CD4-positive, alpha-beta T cell treated with Interleukin-21 for 1 hour (primary cell): Measurements from ENCODE around the gene VWA3A.
"Not testable (repeated sequence)": the region's sequence is repeated elsewhere in the genome, so short reads cannot be mapped to it uniquely, and the experiment has no call there.

ENCODE experiments used
- DNase-seq: peaks from one replicate; pipeline ENCODE4 v3.0.0-alpha.2; 2020

The VWA3A gene

DNA sequence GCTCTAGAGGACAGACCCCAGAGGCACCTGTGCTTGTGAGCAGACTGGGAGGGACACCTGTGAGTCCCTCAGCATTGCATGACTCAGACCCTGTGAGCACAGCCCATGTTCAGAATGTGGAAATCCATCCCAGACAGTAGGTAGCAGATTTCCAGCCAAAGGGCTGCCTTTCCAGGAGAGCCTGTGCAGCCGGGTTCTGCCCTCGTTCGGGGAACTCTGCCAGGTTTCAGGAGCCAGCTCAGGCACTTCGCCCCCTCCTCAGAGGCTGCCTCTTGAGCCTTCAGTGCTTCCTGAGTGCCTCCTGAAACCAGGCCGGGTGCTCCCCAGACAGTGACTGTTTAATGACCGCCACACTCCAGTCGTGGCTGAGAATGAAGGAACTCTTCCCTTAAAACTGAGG, 46.7 kb downstream of the VWA3A start:
- DNase-seq: no peak

DNA sequence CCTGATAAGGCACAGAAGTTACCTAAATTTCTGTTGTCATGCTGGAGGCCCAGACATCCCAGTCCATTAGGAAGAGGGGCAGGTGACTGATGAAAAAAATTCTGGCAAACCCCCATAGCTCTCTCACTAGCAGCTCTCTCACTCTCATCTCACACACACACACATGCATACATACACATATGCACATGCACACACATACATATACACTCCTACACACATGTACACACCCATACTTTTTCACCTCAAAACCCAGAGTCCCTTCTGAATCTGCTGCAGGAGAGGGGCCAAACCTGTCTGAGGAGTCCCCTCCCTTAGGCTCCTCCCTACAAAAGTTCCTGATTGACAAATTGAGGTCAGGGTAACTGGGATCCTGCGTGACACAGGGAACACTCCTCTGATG, 47.4 kb downstream of the VWA3A start:
- DNase-seq: no peak

DNA sequence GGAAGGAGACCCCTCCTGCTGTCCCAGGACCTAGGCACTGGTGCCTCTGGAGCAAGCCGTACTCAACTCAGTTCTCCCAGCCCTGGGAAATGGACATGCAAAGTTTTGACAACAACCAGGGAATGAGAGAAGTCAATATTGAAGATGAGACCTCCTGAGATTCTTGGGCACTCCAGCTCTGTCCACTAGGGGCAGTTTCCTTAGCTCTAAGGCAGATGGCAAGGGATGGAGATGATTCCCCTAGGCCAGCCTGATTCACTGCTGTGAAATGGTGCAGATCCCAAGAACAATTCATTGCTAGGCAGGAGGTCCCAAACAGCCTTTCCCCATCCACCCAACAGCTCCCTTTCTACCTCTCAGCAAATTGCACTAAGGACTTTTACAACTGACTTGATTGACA, 49.4 kb downstream of the VWA3A start:
- no peak for DNase-seq

DNA sequence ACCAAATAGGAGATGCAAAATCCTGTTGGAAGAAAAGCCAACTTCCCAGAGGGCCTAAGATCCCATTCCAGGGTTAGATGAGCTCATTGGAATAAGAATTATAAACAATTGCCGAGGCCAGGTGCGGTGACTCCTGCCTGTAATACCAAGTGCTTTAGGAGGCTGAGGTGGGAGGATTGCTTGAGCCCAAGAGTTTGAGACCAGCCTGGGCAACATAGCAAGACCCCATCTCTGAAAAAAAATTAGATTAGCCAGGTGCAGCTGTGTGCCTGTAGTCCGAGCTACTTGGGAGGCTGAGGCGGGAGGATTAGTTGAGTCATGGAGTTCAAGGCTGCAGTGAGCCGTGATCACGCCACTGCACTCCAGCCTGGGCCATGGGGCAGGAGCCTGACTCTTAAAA, 52.2 kb downstream of the VWA3A start:
- no peak for DNase-seq

DNA sequence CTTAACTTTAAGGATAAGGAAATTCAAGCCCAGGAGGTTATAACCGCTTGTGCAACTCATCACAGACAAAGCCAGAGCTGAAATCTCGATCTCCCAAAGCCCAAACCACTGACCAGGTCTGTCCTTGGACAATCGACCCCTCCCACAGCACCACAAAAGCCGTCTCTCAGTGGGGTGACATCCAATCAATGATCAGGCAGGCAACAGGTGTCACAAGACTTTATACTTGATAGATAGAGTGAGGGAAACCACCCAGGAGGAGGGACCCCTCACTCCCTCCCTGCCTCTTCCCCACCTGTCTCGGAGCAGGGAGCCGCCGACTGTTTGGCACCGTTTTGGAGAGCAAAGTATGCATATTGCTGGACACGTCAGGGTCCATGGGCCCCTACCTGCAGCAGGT, 55.5 kb downstream of the VWA3A start:
- DNase-seq: no peak

DNA sequence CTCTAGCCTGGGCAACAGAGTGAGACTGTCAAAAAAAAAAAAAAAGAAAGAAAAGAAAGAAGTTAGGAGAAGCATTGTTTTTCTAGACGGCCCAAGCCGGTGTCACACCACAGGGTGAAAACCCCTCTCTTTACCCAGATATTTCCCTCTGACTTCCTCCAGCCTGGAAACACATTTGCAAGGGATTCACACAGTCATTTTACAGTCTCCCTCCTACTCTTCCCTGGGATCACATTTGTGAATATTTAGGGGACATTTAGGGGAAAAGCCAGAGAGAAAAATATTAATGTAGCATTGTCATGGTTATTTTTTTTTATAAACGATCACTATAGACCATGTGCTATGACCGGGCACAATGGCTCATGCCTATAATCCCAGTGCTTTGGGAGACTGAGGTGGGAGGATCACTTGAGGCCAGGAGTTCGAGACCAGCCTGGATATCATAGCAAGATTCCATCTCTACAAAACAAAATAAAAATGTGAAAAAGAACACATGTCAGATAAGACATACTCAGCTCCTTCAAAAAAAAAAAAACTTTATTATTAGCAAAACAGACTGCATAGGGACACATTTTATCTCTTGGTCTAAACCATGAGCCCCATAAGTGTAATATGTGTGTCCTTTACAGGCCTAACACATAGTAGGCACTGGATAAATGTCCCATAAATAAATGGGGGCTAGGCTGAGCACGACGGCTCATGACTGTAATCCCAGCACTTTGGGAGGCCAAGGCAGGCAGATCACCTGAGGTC, 59.1 kb downstream of the VWA3A start:
- no peak for DNase-seq

DNA sequence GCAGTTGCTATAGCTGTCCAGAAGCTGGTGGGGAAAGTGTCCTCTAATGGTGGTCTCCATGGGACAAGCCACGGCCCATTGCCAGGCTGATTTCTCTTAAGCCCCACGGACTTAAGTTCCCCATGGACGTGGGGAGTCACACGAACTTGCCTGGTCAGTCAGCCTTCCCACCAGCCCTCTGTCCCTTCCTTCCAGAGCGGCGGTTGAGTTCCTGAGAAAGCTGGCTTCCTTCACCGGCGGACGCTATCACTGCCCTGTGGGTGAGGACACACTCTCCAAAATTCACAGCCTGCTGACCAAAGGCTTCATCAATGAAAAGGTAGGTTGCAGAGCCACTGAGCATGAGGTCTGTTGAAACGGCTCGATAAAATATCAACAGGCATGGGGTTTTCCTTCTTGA, 60.0 kb downstream of the VWA3A start:
- no peak for DNase-seq

DNA sequence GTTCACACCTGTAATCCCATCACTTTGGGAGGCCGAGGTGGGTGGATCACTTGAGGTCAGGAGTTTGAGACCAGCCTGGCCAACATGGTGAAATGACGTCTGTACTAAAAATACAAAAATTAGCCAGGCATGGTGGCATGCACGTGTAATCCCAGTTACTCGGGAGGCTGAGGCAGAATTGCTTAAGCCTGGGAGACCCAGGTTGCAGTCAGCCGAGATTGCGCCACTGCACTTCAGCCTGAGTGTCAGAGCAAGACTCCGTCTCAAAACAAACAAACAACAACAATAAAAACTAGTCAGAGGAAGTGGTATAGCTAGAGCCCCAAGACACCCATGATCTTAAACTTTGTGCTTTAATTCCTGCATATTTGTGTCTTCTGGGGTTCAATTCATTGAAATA, 60.7 kb downstream of the VWA3A start:
- not testable (repeated sequence) for DNase-seq

DNA sequence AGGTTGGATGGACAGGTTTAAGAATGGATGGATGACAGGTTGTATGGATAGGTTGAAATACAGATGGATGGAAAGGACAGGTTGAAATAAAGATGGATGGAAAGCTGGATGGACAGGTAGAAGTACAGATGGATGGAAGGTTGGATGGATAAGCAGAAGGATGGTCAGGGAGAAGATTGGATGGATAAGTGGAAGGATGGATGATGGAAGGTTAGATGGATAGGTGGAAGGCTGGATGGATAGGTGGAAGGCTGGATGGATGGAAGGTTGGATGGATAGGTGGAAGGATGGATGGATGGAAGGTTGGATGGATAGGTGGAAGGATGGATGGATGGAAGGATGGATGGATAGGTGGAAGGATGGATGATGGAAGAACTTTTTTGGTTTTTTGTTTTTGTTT, 69.1 kb downstream of the VWA3A start:
- DNase-seq: no peak

DNA sequence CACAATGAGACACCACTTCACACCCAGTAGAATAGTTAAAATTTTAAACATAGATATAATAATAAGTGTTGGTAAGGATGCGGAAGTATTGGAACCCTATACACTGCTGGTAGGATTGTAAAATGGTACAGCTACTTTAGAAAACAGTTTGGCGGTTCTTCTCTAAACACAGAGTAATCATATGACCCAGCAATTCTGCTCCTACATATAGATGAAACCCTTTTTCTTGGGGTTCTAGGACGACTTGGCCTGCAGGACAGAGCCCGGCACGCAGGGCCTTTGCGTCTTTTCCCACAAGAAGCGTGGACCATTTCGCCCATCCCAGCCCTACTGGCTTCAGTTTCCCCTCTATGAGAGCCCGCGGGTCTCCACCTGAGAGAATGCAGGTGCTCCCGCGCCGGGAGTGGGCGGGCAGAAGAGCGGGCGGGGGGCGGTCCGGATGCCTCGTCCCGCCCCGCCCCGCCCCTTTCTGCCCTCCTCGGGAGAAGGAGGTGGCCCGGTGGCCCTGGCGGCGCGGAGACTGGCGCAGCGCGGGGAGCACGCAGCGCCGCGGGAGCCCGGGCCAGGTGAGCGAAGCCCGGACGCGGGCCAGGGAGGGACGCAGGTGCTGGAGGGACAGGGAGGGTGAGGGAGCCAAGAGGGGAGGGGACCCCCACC, 69.8 kb downstream of the VWA3A start, which contains the start of gene SDR42E2:
TSS of gene SDR42E2 (plus strand) at position 508 of the 657 bp plus-strand sequence. CDS start 3,077 bp downstream, outside the sequence.
- peak; percentile 46 for DNase-seq

DNA sequence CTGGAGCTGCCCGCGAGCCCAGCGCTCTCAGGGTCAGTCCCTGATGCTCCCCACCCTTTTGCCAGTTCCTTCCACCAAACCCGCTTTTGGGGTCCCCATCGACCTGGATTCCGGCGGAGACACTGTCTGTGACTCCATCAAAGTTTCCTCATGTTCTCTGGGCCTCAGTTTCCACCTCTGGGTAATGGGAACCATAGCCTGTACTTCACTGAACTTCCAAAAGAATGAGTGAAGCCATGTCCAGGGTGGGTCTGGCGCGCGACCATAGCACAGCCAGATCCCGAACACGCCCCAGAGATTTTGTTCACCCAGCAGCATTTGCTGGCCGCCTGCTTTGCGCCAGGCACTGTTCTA, 70.3 kb downstream of the VWA3A start:
- DNase-seq: no peak

DNA sequence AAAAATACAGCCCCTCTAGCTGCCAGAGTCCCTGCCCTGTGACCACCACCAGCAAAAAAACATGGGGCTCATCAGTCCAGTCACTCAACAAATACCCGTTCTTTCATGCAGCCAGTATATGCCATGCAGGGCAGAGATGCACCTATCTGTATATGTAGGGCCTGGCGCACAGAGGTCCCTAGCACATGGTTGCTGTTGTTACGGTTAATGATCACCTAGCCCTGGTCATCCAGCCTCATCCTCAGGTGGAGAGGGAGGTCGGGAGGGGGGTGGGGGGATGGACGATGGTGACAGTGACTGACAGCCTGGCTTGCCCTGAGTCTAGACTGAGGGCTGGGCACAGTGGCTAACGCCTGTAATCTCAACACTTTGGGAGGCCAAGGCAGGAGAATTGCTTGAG, 71.5 kb downstream of the VWA3A start:
- no peak for DNase-seq

DNA sequence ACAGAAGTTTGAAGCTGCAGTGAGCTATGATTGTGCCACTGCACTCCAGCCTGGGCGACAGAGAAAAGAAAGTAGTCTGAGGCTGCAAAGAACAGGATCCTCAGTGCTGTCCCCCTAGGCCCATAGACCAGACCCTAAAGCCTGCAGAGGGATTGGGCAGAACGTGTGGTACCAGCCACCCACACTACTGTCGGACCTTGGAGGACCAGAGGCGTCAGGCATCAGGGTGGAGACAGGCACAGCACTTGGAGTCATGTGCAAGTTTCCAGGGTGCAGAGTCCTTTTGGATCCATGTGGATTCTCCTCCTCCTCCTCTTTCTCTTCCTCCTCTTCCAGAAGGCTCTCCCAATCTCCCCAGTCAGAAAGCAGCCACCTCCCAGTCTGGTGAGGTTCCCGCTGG, 72.1 kb downstream of the VWA3A start:
- DNase-seq: no peak

DNA sequence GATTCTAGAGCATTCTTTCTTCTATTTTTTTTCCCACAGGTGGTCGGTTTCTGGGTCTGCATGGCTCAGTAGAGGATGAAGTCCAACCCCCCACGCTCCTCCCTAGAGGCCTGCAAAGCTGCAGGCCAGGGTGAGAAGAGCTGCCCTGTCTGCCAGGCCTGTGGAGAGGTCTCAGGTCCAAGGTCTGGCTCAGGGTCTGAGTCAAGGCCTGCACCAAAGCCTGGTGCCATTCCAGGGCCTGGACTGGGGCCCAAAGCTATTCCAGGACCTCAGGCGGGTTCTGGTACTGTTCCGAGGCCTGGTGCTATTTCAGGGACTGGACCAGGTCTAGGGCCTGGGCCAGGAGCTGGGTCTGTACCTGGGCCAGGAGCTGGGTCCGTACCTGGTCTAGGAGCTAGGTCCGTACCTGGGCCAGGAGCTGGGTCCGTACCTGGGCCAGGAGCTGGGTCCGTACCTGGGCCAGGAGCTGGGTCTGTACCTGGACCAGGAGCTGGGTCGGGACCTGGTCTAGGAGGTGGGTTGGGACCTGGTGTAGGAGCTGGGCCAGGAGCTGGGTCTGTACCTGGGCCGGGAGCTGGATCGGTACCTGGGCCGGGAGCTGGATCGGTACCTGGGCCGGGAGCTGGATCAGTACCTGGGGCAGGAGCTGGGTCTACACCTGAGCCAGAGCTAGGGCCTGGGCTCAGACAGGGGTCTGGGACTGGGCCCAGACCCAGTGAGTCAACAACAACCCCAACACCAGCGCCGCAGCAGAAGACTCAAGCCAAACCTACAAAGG, 73.4 kb downstream of the VWA3A start:
- DNase-seq: no peak

DNA sequence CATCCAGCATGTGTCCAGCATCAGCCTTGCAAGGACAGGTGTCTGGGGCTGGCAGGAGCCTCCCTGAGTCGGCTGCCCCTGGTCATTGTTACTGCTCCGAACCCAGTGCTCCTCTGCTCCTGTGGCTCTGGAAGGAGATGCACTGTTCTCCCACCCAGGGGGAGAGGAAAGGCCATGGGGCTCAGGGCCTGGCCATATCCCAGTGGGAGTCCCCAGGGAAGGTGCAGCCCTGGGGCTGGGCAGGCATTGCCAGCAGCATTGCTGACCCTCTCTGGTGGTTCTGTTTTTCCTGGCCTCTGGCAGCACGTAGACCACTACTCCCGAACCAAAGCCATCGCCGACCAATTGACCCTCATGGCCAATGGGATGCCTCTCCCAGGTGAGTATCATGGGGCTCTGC, 79.6 kb downstream of the VWA3A start:
- DNase-seq: no peak

DNA sequence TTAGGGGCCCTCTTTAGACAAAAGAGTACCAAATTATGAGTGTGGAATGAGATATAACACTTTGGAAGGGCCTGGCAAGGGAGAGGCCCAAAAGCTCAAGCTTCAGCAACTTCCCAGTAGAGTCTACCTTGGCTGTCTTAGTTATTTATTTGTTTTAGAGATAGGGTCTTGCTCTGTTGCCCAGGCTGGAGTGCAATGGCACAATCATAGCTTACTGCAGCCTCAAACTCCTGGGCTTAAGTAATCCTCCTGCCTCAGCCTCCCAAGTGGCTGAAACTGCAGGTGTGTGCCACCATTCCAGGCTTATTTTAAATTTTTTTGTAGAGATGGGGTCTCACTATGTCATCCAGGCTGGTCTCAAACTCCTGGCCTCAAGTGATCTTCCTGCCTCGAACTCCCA, 80.3 kb downstream of the VWA3A start:
- not testable (repeated sequence) for DNase-seq

DNA sequence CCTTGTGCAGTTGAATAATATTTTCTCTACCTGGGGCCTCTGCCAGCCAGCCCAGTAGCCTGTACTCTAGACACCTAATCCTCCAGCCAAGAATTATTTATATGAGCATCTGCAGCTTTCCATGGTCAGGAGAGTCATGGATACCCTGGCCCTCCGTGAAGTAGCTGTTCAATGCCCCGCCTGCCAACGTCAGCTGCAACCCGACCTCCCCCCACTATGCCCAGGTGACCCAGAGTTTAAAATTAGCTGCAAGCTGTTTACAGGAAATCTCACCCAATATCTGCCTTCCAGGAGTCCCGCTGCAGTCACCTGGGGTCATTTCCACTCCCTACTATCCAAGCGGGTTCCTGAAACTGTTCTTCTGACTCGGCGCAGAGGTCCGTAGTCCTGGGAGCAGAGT, 82.3 kb downstream of the VWA3A start:
- no peak for DNase-seq

DNA sequence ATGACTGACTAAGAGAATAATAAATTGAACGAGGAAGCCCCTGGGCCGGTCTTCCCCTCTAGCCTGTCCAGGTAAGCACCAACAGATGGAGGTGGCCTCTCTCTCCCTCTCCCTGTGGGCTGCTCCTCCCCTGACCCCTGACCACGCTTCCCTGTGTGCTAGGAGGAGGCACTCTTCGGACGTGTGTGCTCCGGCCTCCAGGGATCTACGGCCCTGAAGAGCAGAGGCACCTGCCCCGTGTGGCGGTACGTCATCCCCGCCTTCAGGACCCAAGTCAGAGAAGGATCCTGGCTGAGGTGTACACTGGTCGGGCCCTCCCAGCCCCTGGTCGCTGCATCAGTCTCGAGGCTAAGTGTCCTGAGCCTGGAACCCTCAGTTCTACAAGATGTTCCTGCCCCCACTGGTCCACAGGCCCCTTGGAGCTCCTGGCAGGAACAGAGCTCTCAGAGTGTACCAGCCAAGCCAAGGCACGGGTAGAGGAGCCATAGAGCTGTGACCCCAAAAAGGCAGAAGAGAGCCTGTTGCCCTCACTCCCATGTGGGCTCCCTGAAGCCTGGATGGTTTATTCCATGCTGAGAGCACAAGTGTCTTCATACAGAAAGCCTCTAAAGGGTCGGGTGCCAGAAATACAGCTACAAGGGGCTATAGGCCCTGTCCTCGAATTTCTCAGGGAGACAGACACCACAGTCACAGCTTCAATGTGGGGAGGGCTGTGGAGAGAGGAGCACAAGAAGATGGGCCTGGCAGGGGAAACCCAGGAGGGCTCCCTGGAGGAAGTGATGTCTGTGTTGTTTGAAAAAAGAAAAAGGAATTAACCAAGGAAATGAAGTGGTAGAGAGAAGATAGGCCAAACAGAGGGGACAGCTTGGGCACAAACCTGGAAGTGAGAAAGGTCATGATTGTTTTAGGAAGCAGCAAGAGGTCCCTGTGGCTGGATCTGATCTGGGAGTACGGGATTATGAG, 85.9 kb downstream of the VWA3A start:
- no peak for DNase-seq

DNA sequence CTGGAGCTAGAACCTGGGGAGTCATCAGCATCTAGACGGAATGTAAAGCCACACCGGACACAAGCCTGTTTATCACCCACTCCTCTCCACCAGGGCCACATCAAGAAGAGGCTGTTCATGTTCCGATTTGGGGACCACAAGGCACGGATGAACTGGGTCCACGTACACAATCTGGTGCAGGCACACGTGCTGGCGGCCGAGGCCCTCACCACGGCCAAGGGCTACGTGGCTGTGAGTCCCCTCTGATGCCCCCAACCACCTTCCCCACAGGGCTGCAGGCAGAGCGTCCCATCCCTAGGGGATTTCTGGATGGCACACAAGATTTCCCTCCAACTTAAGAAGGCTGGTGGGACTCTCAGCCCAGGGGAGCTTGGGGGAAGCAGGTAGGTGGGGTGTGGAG, 89.1 kb downstream of the VWA3A start:
- DNase-seq: no peak

DNA sequence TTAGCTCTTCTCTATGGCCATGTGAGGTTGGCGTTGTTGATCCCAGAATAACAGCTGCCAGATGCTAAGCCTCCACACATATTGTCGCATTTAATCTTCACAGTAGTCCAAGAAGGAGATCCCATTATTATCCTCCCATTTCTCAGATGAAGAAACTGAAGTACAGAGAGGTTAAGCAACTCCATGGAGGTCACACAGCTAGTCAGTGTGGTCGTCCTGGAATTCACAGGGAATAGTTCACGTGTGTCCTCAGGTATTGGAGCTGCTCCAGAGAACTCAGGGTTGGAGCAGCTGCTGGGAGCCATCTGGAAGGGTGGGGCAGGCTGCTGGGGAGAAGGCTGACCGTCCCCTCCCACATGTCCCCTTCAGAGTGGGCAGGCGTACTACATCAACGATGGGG, 89.5 kb downstream of the VWA3A start:
- DNase-seq: no peak

DNA sequence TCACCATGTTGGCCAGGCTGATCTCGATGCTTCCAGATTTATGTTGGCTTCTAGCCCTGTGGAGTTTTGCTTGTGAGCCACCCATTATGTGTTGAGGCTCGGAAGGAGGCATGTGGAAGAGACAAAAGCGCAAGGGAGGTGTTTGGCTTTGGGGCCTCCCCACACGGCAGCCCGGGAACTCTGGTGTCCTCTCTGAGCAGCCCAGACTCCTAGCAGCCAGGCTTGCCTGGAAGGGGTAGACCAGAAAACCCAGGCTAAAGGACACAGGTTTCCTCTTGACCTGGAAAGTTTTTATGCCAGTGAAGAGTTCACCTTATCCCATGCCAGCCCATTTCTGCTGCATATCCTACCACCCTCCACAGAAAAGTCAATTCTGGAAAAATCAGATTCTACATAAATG, 91.0 kb downstream of the VWA3A start:
- DNase-seq: no peak

DNA sequence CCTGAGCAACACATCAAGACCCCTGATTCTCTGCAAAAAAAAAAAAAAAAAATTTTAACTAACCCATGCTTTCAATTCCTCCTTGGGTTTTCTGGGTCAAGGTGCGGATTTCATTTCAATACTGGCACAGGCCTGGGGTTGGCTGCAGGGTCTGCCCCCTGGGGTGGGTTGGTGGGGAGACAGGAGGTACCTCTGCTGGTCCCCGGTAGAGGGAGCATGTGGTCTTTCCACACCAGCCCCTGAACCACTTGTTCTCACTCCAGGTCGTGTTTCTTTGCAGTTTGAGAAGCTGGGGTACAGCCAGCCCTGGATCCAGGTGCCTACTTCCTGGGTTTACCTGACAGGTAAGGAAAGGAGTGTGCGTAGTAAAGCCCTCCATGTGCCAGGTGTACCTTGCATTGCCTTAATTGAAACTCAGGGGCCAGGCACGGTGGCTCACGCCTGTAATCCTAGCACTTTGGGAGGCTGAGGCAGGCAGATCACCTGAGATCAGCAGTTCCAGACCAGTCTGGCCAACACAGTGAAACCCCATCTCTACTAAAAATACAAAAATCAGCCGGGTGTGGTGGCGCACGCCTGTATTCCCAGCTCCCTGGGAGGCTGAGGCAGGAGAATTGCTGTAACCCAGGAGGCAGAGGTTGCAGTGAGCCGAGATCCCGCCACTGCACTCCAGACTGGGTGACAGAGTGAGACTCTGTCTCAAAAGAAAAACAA, 91.7 kb downstream of the VWA3A start:
- DNase-seq: peak; percentile 19
